HEK293 (cell line): ENCODE results near the gene WBP4.
A peak's percentile ranks its signal among the peaks of the same experiment; 100 is the strongest.

Source experiments
- BCL11A ChIP-seq: fragments of 450-650 bp; formaldehyde crosslinking; IDR thresholded peaks from 2 replicates; pipeline ENCODE4 v1.5.1; 2016; ENCODE audit warnings: low read depth, missing biosample characterization, missing genetic modification characterization
- EGR2 ChIP-seq: fragments of 450-650 bp; formaldehyde crosslinking; IDR thresholded peaks from 2 replicates; pipeline ENCODE4 v1.5.1; 2016; ENCODE audit warnings: low read depth, missing biosample characterization, missing genetic modification characterization
- ELK4 ChIP-seq: IDR thresholded peaks from 2 replicates; pipeline ENCODE4 v1.6.1; 2011; ENCODE audit warnings: mild to moderate bottlenecking, low read depth, low read length, borderline replicate concordance
- KLF17 ChIP-seq: fragments of 450-650 bp; formaldehyde crosslinking; IDR thresholded peaks from 2 replicates; pipeline ENCODE4 v1.5.1; 2016; ENCODE audit warnings: missing biosample characterization, missing genetic modification characterization
- KLF8 ChIP-seq: fragments of 450-650 bp; formaldehyde crosslinking; IDR thresholded peaks from 2 replicates; pipeline ENCODE4 v1.5.1; 2016; ENCODE audit warnings: missing biosample characterization, missing genetic modification characterization
- KLF9 ChIP-seq: fragments of 450-650 bp; formaldehyde crosslinking; IDR thresholded peaks from 2 replicates; pipeline ENCODE4 v1.5.1; 2016; ENCODE audit warnings: missing biosample characterization, missing genetic modification characterization, low read depth
- PRDM1 ChIP-seq: fragments of 450-650 bp; formaldehyde crosslinking; IDR thresholded peaks from 2 replicates; pipeline ENCODE4; 2016; ENCODE audit warnings: missing biosample characterization, missing genetic modification characterization
- SCRT1 ChIP-seq: fragments of 450-650 bp; formaldehyde crosslinking; IDR thresholded peaks from 2 replicates; pipeline ENCODE4 v1.5.1; 2016; ENCODE audit warnings: missing biosample characterization, missing genetic modification characterization, borderline replicate concordance
- TRIM28 ChIP-seq: IDR thresholded peaks from 2 replicates; pipeline ENCODE4 v1.6.1; 2011; ENCODE audit warnings: low read length, control low read depth, borderline replicate concordance
- TSHZ1 ChIP-seq: fragments of 450-650 bp; formaldehyde crosslinking; IDR thresholded peaks from 2 replicates; pipeline ENCODE4 v1.5.1; 2016; ENCODE audit warnings: missing biosample characterization, missing genetic modification characterization, borderline replicate concordance
- ZBTB17 ChIP-seq: fragments of 450-650 bp; formaldehyde crosslinking; IDR thresholded peaks from 2 replicates; pipeline ENCODE4 v1.5.1; 2016; ENCODE audit warnings: missing biosample characterization, missing genetic modification characterization
- ZBTB44 ChIP-seq: fragments of 450-650 bp; IDR thresholded peaks from 2 replicates; pipeline ENCODE4 v1.5.1; 2018; ENCODE audit warnings: missing biosample characterization, mild to moderate bottlenecking, missing genetic modification characterization
- ZBTB6 ChIP-seq: fragments of 450-650 bp; formaldehyde crosslinking; IDR thresholded peaks from 2 replicates; pipeline ENCODE4 v1.5.1; 2017; ENCODE audit warnings: missing biosample characterization, missing genetic modification characterization
- ZNF169 ChIP-seq: fragments of 450-650 bp; formaldehyde crosslinking; IDR thresholded peaks from 2 replicates; pipeline ENCODE4 v1.5.1; 2016; ENCODE audit warnings: missing biosample characterization, missing genetic modification characterization
- ZNF18 ChIP-seq: fragments of 450-650 bp; formaldehyde crosslinking; IDR thresholded peaks from 2 replicates; pipeline ENCODE4 v1.5.1; 2016; ENCODE audit warnings: missing biosample characterization, missing genetic modification characterization
- ZNF223 ChIP-seq: fragments of 450-650 bp; formaldehyde crosslinking; IDR thresholded peaks from 2 replicates; pipeline ENCODE4 v1.5.1; 2016; ENCODE audit warnings: missing biosample characterization, missing genetic modification characterization
- ZNF239 ChIP-seq: fragments of 450-650 bp; formaldehyde crosslinking; IDR thresholded peaks from 2 replicates; pipeline ENCODE4 v1.5.1; 2016; ENCODE audit warnings: missing biosample characterization, missing genetic modification characterization
- ZNF324 ChIP-seq: fragments of 450-650 bp; formaldehyde crosslinking; IDR thresholded peaks from 2 replicates; pipeline ENCODE4 v1.5.1; 2016; ENCODE audit warnings: missing biosample characterization, missing genetic modification characterization
- ZNF350 ChIP-seq: fragments of 450-650 bp; formaldehyde crosslinking; IDR thresholded peaks from 2 replicates; pipeline ENCODE4 v1.5.0; 2017; ENCODE audit warnings: missing biosample characterization, mild to moderate bottlenecking, missing genetic modification characterization
- ZNF48 ChIP-seq: fragments of 450-650 bp; formaldehyde crosslinking; IDR thresholded peaks from 2 replicates; pipeline ENCODE4 v1.5.1; 2016; ENCODE audit warnings: missing biosample characterization, missing genetic modification characterization
- ZNF501 ChIP-seq: fragments of 450-650 bp; formaldehyde crosslinking; IDR thresholded peaks from 2 replicates; pipeline ENCODE4 v1.5.1; 2016; ENCODE audit warnings: missing biosample characterization, missing genetic modification characterization
- ZNF544 ChIP-seq: fragments of 450-650 bp; formaldehyde crosslinking; IDR thresholded peaks from 2 replicates; pipeline ENCODE4 v1.5.0; 2017; ENCODE audit warnings: missing biosample characterization, missing genetic modification characterization
- ZNF600 ChIP-seq: fragments of 450-650 bp; formaldehyde crosslinking; IDR thresholded peaks from 2 replicates; pipeline ENCODE4 v1.5.1; 2016; ENCODE audit warnings: missing biosample characterization, missing genetic modification characterization
- ZNF624 ChIP-seq: fragments of 450-650 bp; formaldehyde crosslinking; IDR thresholded peaks from 2 replicates; pipeline ENCODE4 v1.5.1; 2017; ENCODE audit warnings: missing biosample characterization, missing genetic modification characterization
- ZNF654 ChIP-seq: fragments of 450-650 bp; formaldehyde crosslinking; IDR thresholded peaks from 2 replicates; pipeline ENCODE4 v1.5.1; 2016; ENCODE audit warnings: low read depth, missing biosample characterization, missing genetic modification characterization
- ZNF704 ChIP-seq: fragments of 450-650 bp; formaldehyde crosslinking; IDR thresholded peaks from 2 replicates; pipeline ENCODE4 v1.5.1; 2016; ENCODE audit warnings: missing biosample characterization, missing genetic modification characterization
- ZNF76 ChIP-seq: fragments of 450-650 bp; formaldehyde crosslinking; IDR thresholded peaks from 2 replicates; pipeline ENCODE4; 2016; ENCODE audit warnings: low read depth, missing biosample characterization, missing genetic modification characterization, borderline replicate concordance
- ZNF785 ChIP-seq: fragments of 450-650 bp; formaldehyde crosslinking; IDR thresholded peaks from 2 replicates; pipeline ENCODE4 v1.5.1; 2016; ENCODE audit warnings: missing biosample characterization, missing genetic modification characterization
- ZNF837 ChIP-seq: fragments of 450-650 bp; formaldehyde crosslinking; IDR thresholded peaks from 2 replicates; pipeline ENCODE4 v1.5.1; 2016; ENCODE audit warnings: missing biosample characterization, missing genetic modification characterization
- ZSCAN23 ChIP-seq: fragments of 450-650 bp; formaldehyde crosslinking; IDR thresholded peaks from 2 replicates; pipeline ENCODE4 v1.5.1; 2016; ENCODE audit warnings: missing biosample characterization, missing genetic modification characterization

WBP4 gene

GRCh38 chr13:41132512-41133152 lies 71.3 kb downstream of the WBP4 start, which contains the start of gene KBTBD6 (continued):
- TF ChIP-seq ZNF324 (tag by site-specific recombination): no peak; the same call in 1 of the 2 replicates
- TF ChIP-seq ZNF624 (tag by site-specific recombination): no peak
- TF ChIP-seq ZNF350 (tag by site-specific recombination): no peak
- TF ChIP-seq ZSCAN23 (tag by site-specific recombination): peak; percentile 71; the same call in 1 of the 2 replicates
- no peak for TF ChIP-seq TRIM28
- TF ChIP-seq ELK4: no peak
- TF ChIP-seq TSHZ1 (tag by site-specific recombination): no peak
- peak; percentile 92 for TF ChIP-seq KLF17
- TF ChIP-seq ZNF48 (tag by site-specific recombination): no peak
- peak; percentile 75 for TF ChIP-seq EGR2 (tag by site-specific recombination)
- no peak for TF ChIP-seq ZNF654 (tag by site-specific recombination)
- TF ChIP-seq ZBTB17 (tag by site-specific recombination): peak; percentile 99
- TF ChIP-seq SCRT1 (tag by site-specific recombination): no peak
- TF ChIP-seq ZNF544 (tag by site-specific recombination): no peak
- no peak for TF ChIP-seq BCL11A (tag by site-specific recombination)
- TF ChIP-seq ZBTB44 (tag by site-specific recombination): peak; percentile 11; the same call in 1 of the 2 replicates
- no peak for TF ChIP-seq ZBTB6 (tag by site-specific recombination)
- no peak for TF ChIP-seq ZNF239 (tag by site-specific recombination)
- TF ChIP-seq ZNF18 (tag by site-specific recombination): no peak
- no peak for TF ChIP-seq ZNF169
- TF ChIP-seq ZNF837: no peak
- no peak for TF ChIP-seq ZNF704 (tag by site-specific recombination)
- peak; percentile 89 for TF ChIP-seq ZNF501 (tag by site-specific recombination)
- peak; percentile 100 for TF ChIP-seq ZNF76 (tag by site-specific recombination)
- no peak for TF ChIP-seq ZNF223 (tag by site-specific recombination)
- TF ChIP-seq ZNF785: no peak
- no peak for TF ChIP-seq KLF9
- peak; percentile 99 for TF ChIP-seq ZNF600
- peak; percentile 92 for TF ChIP-seq PRDM1 (tag by site-specific recombination)
- no peak; the same call in 1 of the 2 replicates for TF ChIP-seq KLF8 (tag by site-specific recombination)
